Right kidney (tissue), 1 donor: ENCODE measurements around the gene AQP7.
"Not testable (repeated sequence)": the region's sequence is repeated elsewhere in the genome, so short reads cannot be mapped to it uniquely, and the experiment has no call there.

Source experiments
- DNase-seq: peaks from one replicate; pipeline ENCODE4 v3.0.0-alpha.2; 2016

Gene AQP7

DNA sequence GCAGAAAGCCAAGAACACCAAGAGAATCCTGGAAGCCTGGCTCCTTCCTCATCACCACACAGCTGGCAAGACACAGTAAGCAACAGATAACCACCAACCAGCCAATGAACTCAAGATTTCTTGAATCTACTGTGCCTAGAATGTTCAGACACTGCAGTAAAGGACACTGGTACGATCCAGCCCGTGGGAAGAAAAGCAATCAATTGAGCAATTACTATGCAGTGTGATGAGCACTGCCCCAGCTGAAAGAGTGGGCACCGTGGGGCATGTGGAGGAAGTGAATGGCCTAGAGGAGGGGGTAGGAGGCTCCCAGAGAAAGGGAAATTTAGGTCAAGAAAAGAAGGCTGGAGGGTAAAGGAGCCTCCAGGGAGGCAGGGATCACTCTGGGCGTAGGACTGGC is 4.6 kb downstream of the AQP7 start:
- DNase-seq: not testable (repeated sequence)

- DNase-seq: not testable (repeated sequence)
These were observed 7.0 kb downstream of the AQP7 start for GRCh38 chr9:33395159-33395879.

DNA sequence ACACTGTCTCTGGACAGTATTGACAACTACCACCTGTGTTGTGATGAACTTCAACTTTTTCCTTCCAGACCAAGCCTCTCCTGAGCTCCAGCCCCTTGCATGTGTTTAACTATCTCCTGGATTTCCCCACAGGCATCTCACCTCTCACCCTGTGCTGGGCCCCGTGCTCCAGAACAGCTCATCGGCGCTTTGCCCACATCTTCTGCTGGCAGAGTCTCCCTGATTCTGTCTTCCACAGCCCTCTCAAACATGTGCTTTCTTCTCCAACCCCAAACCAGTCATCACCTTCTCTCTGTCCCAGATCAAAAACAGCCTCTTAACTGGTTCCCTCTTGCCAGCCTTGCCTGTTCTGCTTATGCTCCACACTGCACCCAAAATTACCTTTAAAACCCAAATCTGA is 8.4 kb downstream of the AQP7 start:
- DNase-seq: not testable (repeated sequence)

GRCh38 chr9:33393581-33393980 is 8.8 kb downstream of the AQP7 start:
- DNase-seq: no peak

- not testable (repeated sequence) for DNase-seq
These were observed 9.8 kb downstream of the AQP7 start for GRCh38 chr9:33392591-33393021.

DNA sequence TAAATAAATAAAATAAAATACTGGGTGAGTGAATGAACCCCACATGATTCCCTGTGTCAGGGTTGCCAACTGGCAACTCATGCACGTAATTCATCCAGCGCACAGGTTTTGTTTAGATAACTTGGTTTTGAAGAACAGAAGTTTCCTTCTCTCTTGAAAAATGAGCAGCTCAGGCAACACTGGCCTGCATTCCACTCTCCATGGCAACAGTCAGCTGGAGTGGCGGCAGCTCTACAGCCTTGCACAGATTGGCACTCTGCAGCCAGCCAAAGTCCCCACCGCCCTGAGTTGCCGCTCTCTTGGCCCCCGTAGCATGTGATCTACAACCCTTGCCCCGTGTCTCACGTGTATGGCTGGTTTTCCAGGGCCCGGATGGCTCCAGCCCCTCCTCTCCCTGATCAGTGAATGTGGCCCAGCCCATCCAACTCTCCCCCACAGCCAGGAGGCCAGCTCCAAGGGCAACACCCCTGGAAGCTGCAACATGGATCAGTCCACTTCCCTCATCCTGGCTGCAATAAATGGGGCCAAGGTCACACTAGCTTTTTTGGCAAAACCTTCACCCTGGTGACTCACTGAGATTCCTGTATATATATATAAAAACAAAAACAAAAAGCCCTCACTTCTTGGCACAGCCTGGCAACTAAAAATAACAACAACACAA is 11.1 kb downstream of the AQP7 start:
- DNase-seq: peak; percentile 64

DNA sequence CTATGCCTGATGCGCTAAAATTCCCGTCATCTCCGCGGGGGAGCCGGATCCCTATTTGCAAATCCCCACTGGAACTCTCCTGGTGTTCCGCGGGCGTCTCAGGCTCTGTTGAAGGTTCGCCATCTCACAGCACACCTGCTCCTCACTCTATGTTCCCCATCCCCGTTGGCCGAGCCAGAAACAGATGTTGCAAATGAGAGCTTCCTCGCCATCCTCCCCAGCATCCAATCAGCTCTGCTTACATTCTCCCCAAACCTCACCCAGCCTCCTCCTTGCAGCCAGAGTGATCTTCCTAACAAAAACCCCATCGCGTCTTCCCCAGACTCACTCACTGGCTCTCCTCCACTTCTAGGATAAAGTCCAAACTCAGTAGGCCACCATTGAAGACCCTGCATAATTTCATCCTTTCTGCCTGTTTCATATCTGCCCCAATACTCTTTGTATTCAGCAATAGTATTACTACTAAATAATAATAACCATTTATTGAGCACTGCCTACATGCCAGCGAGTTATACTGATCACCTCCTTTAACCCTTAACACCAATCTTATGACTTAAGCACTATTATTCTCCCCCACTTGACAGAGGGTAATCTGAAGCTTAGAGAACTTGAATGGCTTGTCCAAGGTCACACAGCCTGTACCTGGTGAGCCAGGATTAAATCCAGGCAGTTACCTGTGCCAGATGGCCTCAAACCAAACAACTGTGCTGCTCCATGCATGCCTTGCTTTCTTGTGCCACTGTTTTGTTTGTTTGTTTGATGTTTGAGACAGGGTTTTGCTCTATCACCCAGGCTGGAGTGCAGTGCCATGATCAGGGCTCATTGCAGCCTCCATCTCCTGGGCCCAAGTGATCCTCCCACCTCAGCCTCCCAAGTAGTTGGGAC is 14.0 kb downstream of the AQP7 start:
- no peak for DNase-seq

DNA sequence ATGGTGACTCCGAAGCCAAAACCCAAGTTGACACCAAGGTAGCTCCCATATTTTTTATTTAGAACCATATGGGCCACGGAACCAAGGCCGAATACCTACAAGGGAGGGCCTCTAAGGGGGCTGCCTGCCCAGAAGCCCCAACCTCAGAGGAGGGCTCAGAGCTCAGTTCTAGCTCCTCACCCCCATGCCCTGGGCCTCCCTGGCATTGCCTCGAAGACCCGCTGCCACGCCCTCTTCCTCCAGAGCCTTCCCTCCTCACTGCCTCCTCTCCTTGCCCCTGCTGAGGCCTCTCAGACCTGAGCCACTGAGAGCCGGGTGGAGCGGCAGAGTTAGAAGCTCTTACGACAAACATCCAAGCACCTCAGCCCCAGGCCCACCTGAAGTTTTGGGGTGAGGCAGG is 15.4 kb downstream of the AQP7 start:
- DNase-seq: not testable (repeated sequence)

DNA sequence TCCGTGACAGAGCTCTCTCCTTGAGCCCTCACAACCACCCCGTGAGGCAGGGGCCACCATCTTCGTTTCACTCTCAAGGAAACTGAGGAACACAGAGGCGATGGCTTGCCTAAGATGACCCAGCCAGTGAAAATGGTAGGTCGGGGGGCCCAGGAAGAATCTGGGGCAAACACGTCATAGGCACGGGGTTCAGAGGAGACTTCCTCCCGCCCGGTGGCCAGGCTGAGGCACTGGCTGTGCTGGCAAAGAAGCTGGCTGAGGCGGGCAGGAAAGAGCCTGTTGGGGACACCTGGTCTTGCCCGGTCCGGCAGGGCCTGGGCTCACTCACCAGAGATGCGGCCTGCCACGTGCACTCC is 15.7 kb downstream of the AQP7 start:
- not testable (repeated sequence) for DNase-seq

DNA sequence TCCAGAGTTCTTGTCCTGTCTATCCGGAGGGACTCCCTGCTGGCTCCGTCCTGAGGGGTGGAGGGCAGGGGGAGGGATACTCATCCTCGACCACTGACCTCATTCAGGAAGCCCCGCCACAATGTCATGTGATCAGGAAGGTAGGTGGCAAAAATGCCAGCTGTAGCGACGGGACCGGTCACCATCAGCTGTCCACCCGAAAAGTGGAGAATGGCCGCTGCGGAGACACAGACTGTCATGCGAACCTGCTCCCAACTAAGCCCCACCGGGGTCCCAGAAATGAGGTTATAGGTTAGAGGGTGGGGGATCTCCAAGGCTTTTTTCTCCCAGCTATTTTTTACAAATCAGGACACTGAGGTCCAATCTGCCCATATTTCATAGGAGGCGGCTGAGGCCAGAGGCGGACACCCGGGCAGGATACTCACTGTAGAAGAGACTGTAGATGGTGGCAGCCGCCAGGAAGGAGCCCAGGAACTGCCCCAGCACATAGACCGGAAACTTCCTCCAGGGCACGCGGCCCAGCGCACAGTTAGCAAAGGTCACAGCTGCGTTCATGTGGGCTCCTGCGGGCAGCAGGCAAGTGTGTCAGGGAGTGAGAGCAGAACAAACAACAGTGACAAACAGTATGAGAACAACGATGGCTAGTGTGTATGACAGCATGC is 16.3 kb downstream of the AQP7 start:
- not testable (repeated sequence) for DNase-seq

GRCh38 chr9:33385536-33385935 is 16.8 kb downstream of the AQP7 start:
- not testable (repeated sequence) for DNase-seq

- DNase-seq: not testable (repeated sequence)
These were observed 19.0 kb downstream of the AQP7 start for GRCh38 chr9:33383396-33383795.

GRCh38 chr9:33382397-33382796 is 20.0 kb downstream of the AQP7 start:
- not testable (repeated sequence) for DNase-seq

GRCh38 chr9:33381231-33381791 is 21.1 kb downstream of the AQP7 start:
- DNase-seq: no peak

DNA sequence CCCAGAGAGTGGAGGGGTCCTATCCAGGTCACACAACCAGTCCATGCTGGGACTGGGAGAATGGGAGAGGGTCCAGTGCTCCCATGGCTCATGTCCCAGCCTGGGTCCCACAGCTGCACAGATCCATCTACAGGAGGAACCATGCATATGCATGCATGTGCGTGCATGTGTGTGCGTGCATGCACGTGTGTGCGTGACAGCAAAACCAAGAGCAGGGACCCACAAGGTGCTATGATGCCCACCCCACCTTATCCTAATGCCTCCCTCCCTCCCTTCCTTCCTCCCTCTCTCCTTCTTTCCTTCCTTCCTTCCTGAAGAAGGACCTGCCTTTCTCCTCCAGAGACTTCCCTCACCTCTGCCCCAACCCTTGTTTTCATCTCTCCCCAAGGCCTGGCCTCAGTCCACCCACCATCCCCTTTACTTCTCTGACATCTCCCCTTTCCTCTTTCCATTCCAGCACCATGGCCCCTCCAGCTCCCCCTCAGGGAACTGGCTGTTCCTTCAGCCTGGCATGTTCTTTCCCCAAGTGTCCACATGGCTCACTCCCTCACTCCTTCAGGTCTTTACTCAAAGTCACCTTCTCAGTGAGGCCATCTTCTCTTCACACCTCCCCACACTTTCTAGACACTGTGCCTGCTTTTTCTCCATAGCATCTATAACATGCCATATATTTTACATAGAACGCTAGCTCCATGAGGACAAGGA is 21.8 kb downstream of the AQP7 start:
- DNase-seq: no peak

DNA sequence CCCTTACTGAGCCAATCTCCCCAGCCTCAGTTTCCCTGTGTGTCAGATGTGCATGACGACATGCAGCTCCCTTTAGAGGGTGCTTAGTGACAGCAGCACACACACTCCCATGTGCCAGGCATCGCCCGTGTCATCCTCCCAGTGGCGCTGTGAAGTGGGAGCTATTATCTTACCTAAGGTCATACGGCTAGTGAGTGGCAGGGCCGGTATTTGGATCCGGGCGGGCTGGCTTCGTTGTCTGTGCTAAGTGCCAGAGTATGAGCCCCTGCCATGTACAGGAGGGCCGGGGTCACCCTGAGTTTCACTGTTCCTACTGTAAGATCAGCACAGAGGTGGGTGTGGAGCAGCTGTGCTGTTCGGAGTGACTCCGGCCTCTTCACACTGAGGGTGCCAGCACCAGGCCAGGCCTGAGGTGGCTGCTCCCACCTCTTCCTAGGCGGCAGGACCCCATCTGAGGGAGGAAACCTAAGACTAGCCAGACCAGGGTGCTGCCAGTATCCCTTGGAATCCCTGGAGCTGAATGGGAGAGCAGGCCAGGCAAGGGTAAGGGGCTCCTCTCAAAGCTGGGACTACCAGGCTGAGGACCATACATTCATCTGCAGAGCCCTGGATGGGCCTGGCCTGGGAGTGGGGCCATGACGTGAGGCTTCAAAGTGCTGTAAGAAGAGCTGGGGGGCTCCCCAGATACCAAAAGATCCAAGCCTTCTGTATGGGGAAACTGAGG is 22.5 kb downstream of the AQP7 start:
- DNase-seq: no peak

- DNase-seq: no peak
These were observed 24.1 kb downstream of the AQP7 start for GRCh38 chr9:33378121-33378795.

GRCh38 chr9:33377089-33377715 is 25.2 kb downstream of the AQP7 start:
- DNase-seq: no peak

GRCh38 chr9:33375841-33376321 is 26.5 kb downstream of the AQP7 start:
- DNase-seq: no peak
